ENCODE data around the gene F13A1. TPM values are rescaled to one million over a fixed set of nuclear protein-coding genes. Genes with fewer than 3 reads are reported as not detected.
A peak's percentile ranks its signal among the peaks of the same experiment; 100 is the strongest.

F13A1 gene
- total RNA-seq, 4 donors from 2014 or later, result 9.7 to 32.7 (median 17.2) TPM

- H3K27me3 ChIP-seq, result no peaks in the 10 kb centered on the region
These were observed 11.6 kb upstream of the F13A1 start for GRCh38 chr6:6331946-6332601.

GRCh38 chr6:6331393-6331792, 10.9 kb upstream of the F13A1 start:
- Histone ChIP-seq H3K27ac (peak overlapping the region; percentile 73), H3K9me3 (no peaks in the 10 kb centered on the region), H3K4me1 (peaks cover 20% of the 10 kb centered on the region), H3K27me3 (no peaks in the 10 kb centered on the region), H3K36me3 (no peaks in the 10 kb centered on the region), H3K4me3 (no peak overlapping the region)
- no peak for DNase-seq (ENCODE audit: low spot score in 2 of 2)
- WGBS, result 61% methylated on average over 6 of the region's 6 CpGs
- TF ChIP-seq EP300 (IDR thresholded peaks at IDR 0.05) (no peak), POLR2AphosphoS5 (IDR thresholded peaks at IDR 0.05) (no peak), POLR2A (IDR thresholded peaks at IDR 0.05) (no peak)
- TF ChIP-seq, protein P1, sequence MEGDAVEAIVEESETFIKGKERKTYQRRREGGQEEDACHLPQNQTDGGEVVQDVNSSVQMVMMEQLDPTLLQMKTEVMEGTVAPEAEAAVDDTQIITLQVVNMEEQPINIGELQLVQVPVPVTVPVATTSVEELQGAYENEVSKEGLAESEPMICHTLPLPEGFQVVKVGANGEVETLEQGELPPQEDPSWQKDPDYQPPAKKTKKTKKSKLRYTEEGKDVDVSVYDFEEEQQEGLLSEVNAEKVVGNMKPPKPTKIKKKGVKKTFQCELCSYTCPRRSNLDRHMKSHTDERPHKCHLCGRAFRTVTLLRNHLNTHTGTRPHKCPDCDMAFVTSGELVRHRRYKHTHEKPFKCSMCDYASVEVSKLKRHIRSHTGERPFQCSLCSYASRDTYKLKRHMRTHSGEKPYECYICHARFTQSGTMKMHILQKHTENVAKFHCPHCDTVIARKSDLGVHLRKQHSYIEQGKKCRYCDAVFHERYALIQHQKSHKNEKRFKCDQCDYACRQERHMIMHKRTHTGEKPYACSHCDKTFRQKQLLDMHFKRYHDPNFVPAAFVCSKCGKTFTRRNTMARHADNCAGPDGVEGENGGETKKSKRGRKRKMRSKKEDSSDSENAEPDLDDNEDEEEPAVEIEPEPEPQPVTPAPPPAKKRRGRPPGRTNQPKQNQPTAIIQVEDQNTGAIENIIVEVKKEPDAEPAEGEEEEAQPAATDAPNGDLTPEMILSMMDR (IDR thresholded peaks at IDR 0.05), result no peak

More at GRCh38 chr6:6331946-6332601, 11.6 kb upstream of the F13A1 start:
- no peak for DNase-seq (ENCODE audit: low spot score in 2 of 2)
- H3K36me3 ChIP-seq, result no peaks in the 10 kb centered on the region
- H3K4me3 ChIP-seq, result no peak overlapping the region
- TF ChIP-seq POLR2A (IDR thresholded peaks at IDR 0.05), result no peak
- no peak for TF ChIP-seq POLR2AphosphoS5 (IDR thresholded peaks at IDR 0.05)
- TF ChIP-seq EP300 (IDR thresholded peaks at IDR 0.05), result no peak
- WGBS, result 52% methylated on average over 6 of the region's 6 CpGs
- peaks cover 20% of the 10 kb centered on the region for H3K4me1 ChIP-seq
- H3K9me3 ChIP-seq, result no peaks in the 10 kb centered on the region
- H3K27ac ChIP-seq, result peak overlapping the region; percentile 73

- WGBS, result 95% methylated on average over 1 of the region's 1 CpG
- no peak for DNase-seq (ENCODE audit: low spot score in 2 of 2)
- Histone ChIP-seq H3K9me3 (no peaks in the 10 kb centered on the region), H3K4me3 (no peak overlapping the region), H3K4me1 (peaks cover 20% of the 10 kb centered on the region), H3K27me3 (no peaks in the 10 kb centered on the region), H3K27ac (peak overlapping the region; percentile 73), H3K36me3 (no peaks in the 10 kb centered on the region)
- TF ChIP-seq, protein P1 (IDR thresholded peaks at IDR 0.05), result no peak
- no peak for TF ChIP-seq POLR2AphosphoS5 (IDR thresholded peaks at IDR 0.05)
- no peak for TF ChIP-seq EP300 (IDR thresholded peaks at IDR 0.05)
- no peak for TF ChIP-seq POLR2A (IDR thresholded peaks at IDR 0.05)
These were observed 9.9 kb upstream of the F13A1 start for GRCh38 chr6:6330407-6330806.

DNA sequence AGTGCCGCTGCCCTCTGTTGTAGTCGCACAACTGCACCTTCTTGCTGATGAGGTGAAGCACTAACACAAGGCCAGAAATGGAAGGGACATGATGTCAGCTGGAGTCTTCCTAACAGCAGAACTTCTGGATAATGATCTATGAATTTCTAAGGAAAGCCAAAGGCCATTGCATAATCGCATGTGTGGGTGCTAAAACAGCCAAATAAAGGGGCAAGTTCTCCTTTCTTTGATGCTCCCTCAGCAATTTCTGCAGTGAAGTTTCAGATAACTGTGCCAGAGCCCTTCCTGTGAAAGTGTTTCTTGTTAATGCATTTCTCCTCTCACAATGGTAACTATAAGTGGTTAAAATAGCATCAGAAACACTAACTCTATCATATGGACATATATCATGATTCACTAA, 8.0 kb upstream of the F13A1 start:
- Histone ChIP-seq H3K4me3 (no peak overlapping the region), H3K27me3 (peaks cover 3% of the 10 kb centered on the region), H3K9me3 (no peaks in the 10 kb centered on the region), H3K4me1 (peaks cover 20% of the 10 kb centered on the region), H3K36me3 (no peaks in the 10 kb centered on the region), H3K27ac (no peak overlapping the region)
- WGBS, result 54% methylated on average over 3 of the region's 3 CpGs
- TF ChIP-seq POLR2A (IDR thresholded peaks at IDR 0.05), result no peak
- no peak for TF ChIP-seq POLR2AphosphoS5 (IDR thresholded peaks at IDR 0.05)
- no peak for TF ChIP-seq EP300 (IDR thresholded peaks at IDR 0.05)
- TF ChIP-seq, protein P1 (IDR thresholded peaks at IDR 0.05), result no peak
- no peak for DNase-seq (ENCODE audit: low spot score in 2 of 2)

DNA sequence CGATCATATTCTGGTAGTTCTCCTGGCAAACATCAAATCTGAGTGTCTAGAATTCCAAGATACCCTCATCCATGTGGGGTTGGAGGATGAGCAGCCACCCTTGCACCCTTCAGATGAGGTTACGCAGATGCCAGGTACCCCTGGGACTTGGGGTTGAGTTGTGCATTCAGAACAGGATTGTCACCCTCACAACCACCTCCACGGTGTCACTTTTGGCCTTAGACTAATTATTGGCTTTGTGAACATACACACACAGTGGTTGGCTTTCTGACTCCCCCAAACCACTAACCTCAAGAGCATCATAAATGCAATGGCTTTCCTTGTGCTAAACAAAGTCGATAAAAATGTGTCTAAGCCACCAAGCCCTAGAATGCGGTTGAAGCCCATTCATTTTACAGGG, 2.9 kb upstream of the F13A1 start:
- WGBS, result 95% methylated on average over 5 of the region's 5 CpGs
- Histone ChIP-seq H3K27ac (no peak overlapping the region), H3K9me3 (no peaks in the 10 kb centered on the region), H3K4me3 (no peak overlapping the region), H3K4me1 (peaks cover 11% of the 10 kb centered on the region), H3K27me3 (peaks cover 31% of the 10 kb centered on the region), H3K36me3 (no peaks in the 10 kb centered on the region)
- TF ChIP-seq POLR2AphosphoS5 (IDR thresholded peaks at IDR 0.05), result no peak
- TF ChIP-seq, protein P1 (IDR thresholded peaks at IDR 0.05), result no peak
- no peak for TF ChIP-seq POLR2A (IDR thresholded peaks at IDR 0.05)
- TF ChIP-seq EP300 (IDR thresholded peaks at IDR 0.05), result no peak
- no peak for DNase-seq (ENCODE audit: low spot score in 2 of 2)

All from suprapubic skin (tissue), 4 donors.